Kidney epithelial cell (primary cell): ENCODE measurements around the gene PIGM. TPM values are rescaled to one million over a fixed set of nuclear protein-coding genes. Genes with fewer than 3 reads are reported as not detected.

Experiments used
- DNase-seq: peaks from one replicate; pipeline ENCODE4 v3.0.0-alpha.2; 2010; ENCODE audit warnings: low read depth
- H3K27me3 ChIP-seq: 2 replicates; pipeline ENCODE4 v1.6.0; 2011; ENCODE audit warnings: low read length; ENCODE audit not compliant: control insufficient read depth, insufficient read depth
- H3K36me3 ChIP-seq: 2 replicates; pipeline ENCODE4 v1.5.1; 2011; ENCODE audit warnings: low read length; ENCODE audit not compliant: control insufficient read depth, insufficient read depth
- H3K4me3 ChIP-seq: 2 replicates; pipeline ENCODE4 v1.5.1; 2011; ENCODE audit warnings: low read depth, mild to moderate bottlenecking, control low read depth, low read length
- CTCF ChIP-seq: IDR thresholded peaks from 2 replicates; pipeline ENCODE4 v1.5.1; 2011; ENCODE audit warnings: mild to moderate bottlenecking, moderate library complexity, low read length, control low read depth, inconsistent platforms; ENCODE audit not compliant: insufficient read depth, poor library complexity, severe bottlenecking
- total RNA-seq: library from RNA; depleted of rRNA; stranded (reverse); fragments of >200 nt; gene quantifications from 2 replicates; pipeline ENCODE4 v1.2.3, GENCODE V29; 2015

PIGM gene
- total RNA-seq, 1 donor from 2014 or later: 5.3 TPM

DNA sequence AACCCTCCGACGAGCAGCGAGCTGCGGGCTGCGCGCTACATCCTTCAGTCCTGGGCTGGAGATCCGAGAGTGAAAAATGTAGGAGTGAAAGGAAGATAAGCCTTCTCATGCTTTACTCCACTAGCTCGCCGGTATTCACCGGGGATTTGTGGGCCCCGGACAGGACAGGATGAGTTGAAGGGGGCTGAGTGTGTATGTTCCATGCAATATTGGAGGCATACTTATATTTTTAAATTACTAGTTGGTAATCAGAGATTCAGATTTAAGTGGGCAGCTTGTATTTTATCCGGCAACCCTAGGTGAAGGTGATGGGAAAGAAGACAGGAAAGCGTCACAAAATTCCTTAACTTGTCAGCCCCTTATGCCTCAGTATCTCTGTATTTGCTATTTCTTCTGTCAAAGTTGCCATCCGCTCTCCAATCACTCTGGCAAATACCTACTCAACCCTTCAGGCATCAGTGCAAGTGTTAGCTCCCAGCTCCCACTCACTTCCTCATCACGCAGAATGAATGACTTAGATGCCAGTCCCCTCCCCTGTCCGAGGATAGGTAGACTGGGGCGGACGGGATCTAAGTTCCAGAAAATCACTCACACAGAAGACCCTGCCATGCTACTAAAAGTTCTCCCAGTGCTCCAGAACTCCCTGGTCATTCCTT lies 503 bp upstream of the PIGM start:
- Histone ChIP-seq H3K4me3 (peak overlapping the region; percentile 77), H3K27me3 (no peaks in the 10 kb centered on the region), H3K36me3 (no peaks in the 10 kb centered on the region)
- no peak for DNase-seq
- no peak for TF ChIP-seq CTCF

DNA sequence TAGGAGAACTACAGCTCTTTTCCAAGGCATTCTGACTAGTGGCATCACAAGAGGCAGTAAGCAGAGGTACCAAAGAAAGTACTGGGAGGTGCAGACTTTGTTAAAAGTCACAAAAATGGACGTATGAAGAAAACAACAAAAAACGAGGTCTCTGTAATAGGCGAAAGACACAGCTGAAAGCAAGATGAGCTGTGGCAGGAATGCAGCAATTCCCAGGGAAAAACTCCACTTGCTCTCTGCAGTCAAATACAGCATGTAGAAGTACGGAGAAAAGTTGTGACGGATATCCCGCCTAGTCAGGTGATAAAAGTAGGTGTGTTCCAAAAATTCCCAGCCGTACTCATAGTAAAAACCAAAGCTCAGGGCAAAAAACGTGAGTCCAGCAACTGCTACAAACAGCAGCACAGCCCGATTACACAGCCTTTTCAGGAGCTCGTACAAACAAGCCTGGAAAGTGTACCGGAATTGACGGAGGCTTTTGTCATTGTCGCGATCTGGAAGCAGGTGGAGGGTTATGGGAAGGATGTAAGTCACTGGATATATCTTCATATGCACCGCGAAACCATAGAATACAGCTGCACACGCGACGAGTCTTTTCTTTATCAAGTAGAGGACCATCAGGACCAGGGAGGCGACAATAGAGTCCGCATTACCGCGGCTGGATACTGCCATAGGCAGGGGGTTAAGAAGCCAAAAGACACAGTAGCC lies 979 bp downstream of the PIGM start:
- no peak for TF ChIP-seq CTCF

GRCh38 chr1:160028426-160028825 lies 3.4 kb downstream of the PIGM start:
- TF ChIP-seq CTCF: no peak
- Histone ChIP-seq H3K4me3 (no peak overlapping the region), H3K27me3 (no peaks in the 10 kb centered on the region), H3K36me3 (no peaks in the 10 kb centered on the region)
- no peak for DNase-seq

More for the DNA sequence above, 979 bp downstream of the PIGM start:
- DNase-seq: no peak
- Histone ChIP-seq H3K27me3 (no peaks in the 10 kb centered on the region), H3K4me3 (peak overlapping the region; percentile 77), H3K36me3 (no peaks in the 10 kb centered on the region)

- TF ChIP-seq CTCF: no peak
- no peak overlapping the region for H3K4me3 ChIP-seq
- no peaks in the 10 kb centered on the region for H3K27me3 ChIP-seq
- no peak for DNase-seq
- H3K36me3 ChIP-seq: no peaks in the 10 kb centered on the region
Observed at GRCh38 chr1:160025314-160025713, 6.5 kb downstream of the PIGM start.

DNA sequence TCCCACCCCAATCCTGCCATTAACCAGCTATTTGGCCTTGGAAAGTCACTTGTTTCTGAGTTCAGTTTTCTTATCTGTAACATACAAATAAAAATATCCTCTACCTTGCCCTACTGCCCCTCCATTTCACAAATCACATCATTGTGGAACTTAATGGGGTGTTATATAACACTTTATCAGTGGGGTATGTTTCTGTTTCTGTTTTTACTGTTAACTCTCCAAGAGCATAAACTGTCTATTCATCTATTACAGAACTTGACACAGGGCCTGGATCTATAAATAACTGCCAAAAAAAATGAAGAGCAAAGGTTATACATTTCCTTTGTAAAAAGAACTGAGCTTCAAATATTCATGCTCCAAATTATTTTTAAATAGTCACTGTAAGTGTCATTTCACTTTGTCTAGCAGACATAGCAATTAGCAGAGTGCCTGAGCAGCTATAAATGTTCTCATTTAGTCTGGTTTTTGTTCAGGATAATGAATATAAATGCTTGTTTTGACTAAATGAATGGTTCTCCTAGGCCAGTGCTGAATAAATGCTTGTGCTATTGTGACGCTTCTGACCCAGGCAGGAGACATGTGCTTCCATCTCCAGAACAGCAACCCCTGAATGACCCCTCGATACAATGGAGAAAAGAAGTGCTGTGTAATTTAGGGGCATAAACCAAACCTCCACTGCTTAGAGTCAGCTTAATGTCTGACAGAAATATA lies 7.4 kb downstream of the PIGM start:
- no peak overlapping the region for H3K4me3 ChIP-seq
- no peaks in the 10 kb centered on the region for H3K36me3 ChIP-seq
- no peaks in the 10 kb centered on the region for H3K27me3 ChIP-seq
- DNase-seq: no peak
- TF ChIP-seq CTCF: no peak
